ENCODE measurements around the gene CEP20.

CEP20 gene

GRCh38 chr16:15900901-15901500, 12.6 kb upstream of the CEP20 start:
- Histone ChIP-seq H3K27me3 (ENCODE audit: insufficient read depth, low read length, poor library complexity) (no peaks in the 10 kb centered on the region), H3K9ac (ENCODE audit: low read depth, low read length) (no peak overlapping the region), H3K36me3 (ENCODE audit: insufficient read depth, low read length) (no peaks in the 10 kb centered on the region), H2AFZ (ENCODE audit: low read depth, low read length) (no peak overlapping the region), H4K20me1 (ENCODE audit: insufficient read depth, low read length) (no peaks in the 10 kb centered on the region), H3K4me2 (ENCODE audit: insufficient read depth, low read length) (no peak overlapping the region), H3K27ac (ENCODE audit: low read length) (no peak overlapping the region), H3K4me1 (ENCODE audit: insufficient read depth, low read length) (no peaks in the 10 kb centered on the region), H3K4me3 (ENCODE audit: low read depth in 1 of 2, low read length in 2 of 2) (no peak overlapping the region), H3K9me3 (ENCODE audit: insufficient read depth, low read length, severe bottlenecking) (no peaks in the 10 kb centered on the region), H3K79me2 (ENCODE audit: insufficient read depth, low read length) (no peaks in the 10 kb centered on the region)
- ATAC-seq (ENCODE audit: insufficient read depth, low read depth) (no peak), DNase-seq (no peak)
- TF ChIP-seq EZH2 (IDR thresholded peaks at IDR 0.05; ENCODE audit: borderline replicate concordance, low read depth, low read length, severe bottlenecking): no peak
- TF ChIP-seq, protein P1, sequence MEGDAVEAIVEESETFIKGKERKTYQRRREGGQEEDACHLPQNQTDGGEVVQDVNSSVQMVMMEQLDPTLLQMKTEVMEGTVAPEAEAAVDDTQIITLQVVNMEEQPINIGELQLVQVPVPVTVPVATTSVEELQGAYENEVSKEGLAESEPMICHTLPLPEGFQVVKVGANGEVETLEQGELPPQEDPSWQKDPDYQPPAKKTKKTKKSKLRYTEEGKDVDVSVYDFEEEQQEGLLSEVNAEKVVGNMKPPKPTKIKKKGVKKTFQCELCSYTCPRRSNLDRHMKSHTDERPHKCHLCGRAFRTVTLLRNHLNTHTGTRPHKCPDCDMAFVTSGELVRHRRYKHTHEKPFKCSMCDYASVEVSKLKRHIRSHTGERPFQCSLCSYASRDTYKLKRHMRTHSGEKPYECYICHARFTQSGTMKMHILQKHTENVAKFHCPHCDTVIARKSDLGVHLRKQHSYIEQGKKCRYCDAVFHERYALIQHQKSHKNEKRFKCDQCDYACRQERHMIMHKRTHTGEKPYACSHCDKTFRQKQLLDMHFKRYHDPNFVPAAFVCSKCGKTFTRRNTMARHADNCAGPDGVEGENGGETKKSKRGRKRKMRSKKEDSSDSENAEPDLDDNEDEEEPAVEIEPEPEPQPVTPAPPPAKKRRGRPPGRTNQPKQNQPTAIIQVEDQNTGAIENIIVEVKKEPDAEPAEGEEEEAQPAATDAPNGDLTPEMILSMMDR (IDR thresholded peaks at IDR 0.05; ENCODE audit: borderline replicate concordance, extremely low read depth, low read length, poor library complexity, severe bottlenecking): no peak

- no peak overlapping the region for H2AFZ ChIP-seq (ENCODE audit: low read depth, low read length)
- H3K9ac ChIP-seq (ENCODE audit: low read depth, low read length): no peak overlapping the region
- DNase-seq (no peak), ATAC-seq (ENCODE audit: insufficient read depth, low read depth) (no peak)
- no peaks in the 10 kb centered on the region for H3K79me2 ChIP-seq (ENCODE audit: insufficient read depth, low read length)
- no peaks in the 10 kb centered on the region for H3K27me3 ChIP-seq (ENCODE audit: insufficient read depth, low read length, poor library complexity)
- no peak overlapping the region for H3K27ac ChIP-seq (ENCODE audit: low read length)
- no peaks in the 10 kb centered on the region for H3K36me3 ChIP-seq (ENCODE audit: insufficient read depth, low read length)
- H3K4me3 ChIP-seq (ENCODE audit: low read depth in 1 of 2, low read length in 2 of 2): no peak overlapping the region
- H3K4me2 ChIP-seq (ENCODE audit: insufficient read depth, low read length): no peak overlapping the region
- no peak for TF ChIP-seq EZH2 (IDR thresholded peaks at IDR 0.05; ENCODE audit: borderline replicate concordance, low read depth, low read length, severe bottlenecking)
- TF ChIP-seq, protein P1 (IDR thresholded peaks at IDR 0.05; ENCODE audit: borderline replicate concordance, extremely low read depth, low read length, poor library complexity, severe bottlenecking): no peak
- H3K9me3 ChIP-seq (ENCODE audit: insufficient read depth, low read length, severe bottlenecking): no peaks in the 10 kb centered on the region
- H3K4me1 ChIP-seq (ENCODE audit: insufficient read depth, low read length): no peaks in the 10 kb centered on the region
- no peaks in the 10 kb centered on the region for H4K20me1 ChIP-seq (ENCODE audit: insufficient read depth, low read length)
Measured at GRCh38 chr16:15900357-15900756, 12.0 kb upstream of the CEP20 start.

- no peak overlapping the region for H3K27ac ChIP-seq (ENCODE audit: low read length)
- H2AFZ ChIP-seq (ENCODE audit: low read depth, low read length): no peak overlapping the region
- no peak overlapping the region for H3K4me3 ChIP-seq (ENCODE audit: low read depth in 1 of 2, low read length in 2 of 2)
- H3K36me3 ChIP-seq (ENCODE audit: insufficient read depth, low read length): no peaks in the 10 kb centered on the region
- no peaks in the 10 kb centered on the region for H3K79me2 ChIP-seq (ENCODE audit: insufficient read depth, low read length)
- H3K27me3 ChIP-seq (ENCODE audit: insufficient read depth, low read length, poor library complexity): no peaks in the 10 kb centered on the region
- TF ChIP-seq EZH2 (IDR thresholded peaks at IDR 0.05; ENCODE audit: borderline replicate concordance, low read depth, low read length, severe bottlenecking): no peak
- TF ChIP-seq, protein P1 (IDR thresholded peaks at IDR 0.05; ENCODE audit: borderline replicate concordance, extremely low read depth, low read length, poor library complexity, severe bottlenecking): no peak
- no peak overlapping the region for H3K4me2 ChIP-seq (ENCODE audit: insufficient read depth, low read length)
- no peak overlapping the region for H3K9ac ChIP-seq (ENCODE audit: low read depth, low read length)
- H3K9me3 ChIP-seq (ENCODE audit: insufficient read depth, low read length, severe bottlenecking): no peaks in the 10 kb centered on the region
- no peaks in the 10 kb centered on the region for H4K20me1 ChIP-seq (ENCODE audit: insufficient read depth, low read length)
- peak; percentile 25 for DNase-seq
- peak; percentile 62 for ATAC-seq (ENCODE audit: insufficient read depth, low read depth)
- H3K4me1 ChIP-seq (ENCODE audit: insufficient read depth, low read length): no peaks in the 10 kb centered on the region
Measured at GRCh38 chr16:15899538-15900100, 11.2 kb upstream of the CEP20 start.

Measured in DND-41 (cell line).